ENCODE data around the gene P2RY8.

Gene P2RY8

DNA sequence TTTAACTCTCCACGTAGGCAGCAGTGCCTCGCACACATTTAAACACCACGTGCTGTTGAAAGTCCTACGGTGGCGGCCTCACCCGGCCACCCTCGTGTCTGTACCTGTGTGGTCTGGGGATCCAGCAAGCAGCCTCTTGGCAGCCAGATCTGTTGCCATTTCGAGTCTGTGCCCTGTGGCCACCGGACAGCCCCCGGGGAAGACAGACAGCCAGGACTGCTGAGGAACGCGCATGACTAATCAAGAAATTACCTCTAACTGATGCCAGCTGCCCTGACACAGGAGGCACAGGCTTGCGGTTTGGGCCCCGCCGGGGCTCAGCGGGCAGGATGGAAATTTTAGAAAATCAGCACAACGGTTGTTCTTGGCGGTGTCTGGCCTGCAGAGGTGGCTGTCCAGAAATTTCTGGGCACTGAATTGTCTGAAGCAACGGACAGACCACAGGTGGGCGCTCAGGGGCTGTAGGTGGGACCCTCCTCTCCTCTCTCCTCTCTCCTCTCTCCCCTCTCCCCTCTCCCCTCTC, 68.7 kb downstream of the P2RY8 start:
- Histone ChIP-seq H3K27me3 (replicated peaks) (peaks cover 35% of the 10 kb centered on the region), H3K4me3 (ENCODE audit: low read depth, low read length) (no peak overlapping the region), H3K36me3 (replicated peaks) (no peaks in the 10 kb centered on the region), H3K27ac (no peak overlapping the region)
- TF ChIP-seq, protein P1, sequence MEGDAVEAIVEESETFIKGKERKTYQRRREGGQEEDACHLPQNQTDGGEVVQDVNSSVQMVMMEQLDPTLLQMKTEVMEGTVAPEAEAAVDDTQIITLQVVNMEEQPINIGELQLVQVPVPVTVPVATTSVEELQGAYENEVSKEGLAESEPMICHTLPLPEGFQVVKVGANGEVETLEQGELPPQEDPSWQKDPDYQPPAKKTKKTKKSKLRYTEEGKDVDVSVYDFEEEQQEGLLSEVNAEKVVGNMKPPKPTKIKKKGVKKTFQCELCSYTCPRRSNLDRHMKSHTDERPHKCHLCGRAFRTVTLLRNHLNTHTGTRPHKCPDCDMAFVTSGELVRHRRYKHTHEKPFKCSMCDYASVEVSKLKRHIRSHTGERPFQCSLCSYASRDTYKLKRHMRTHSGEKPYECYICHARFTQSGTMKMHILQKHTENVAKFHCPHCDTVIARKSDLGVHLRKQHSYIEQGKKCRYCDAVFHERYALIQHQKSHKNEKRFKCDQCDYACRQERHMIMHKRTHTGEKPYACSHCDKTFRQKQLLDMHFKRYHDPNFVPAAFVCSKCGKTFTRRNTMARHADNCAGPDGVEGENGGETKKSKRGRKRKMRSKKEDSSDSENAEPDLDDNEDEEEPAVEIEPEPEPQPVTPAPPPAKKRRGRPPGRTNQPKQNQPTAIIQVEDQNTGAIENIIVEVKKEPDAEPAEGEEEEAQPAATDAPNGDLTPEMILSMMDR (IDR thresholded peaks at IDR 0.05; ENCODE audit: low read depth, low read length, missing control alignments), result no peak
- in situ Hi-C loops (cut with HindIII; ENCODE audit: low pct_ligation_motif_present, low sequenced_read_pairs), result no loop called here
- DNase-seq, result no peak

GRCh38 chrX:1466971-1467561, 69.9 kb downstream of the P2RY8 start:
- in situ Hi-C loops (cut with HindIII; ENCODE audit: low pct_ligation_motif_present, low sequenced_read_pairs), result no loop called here
- Histone ChIP-seq H3K36me3 (replicated peaks) (no peaks in the 10 kb centered on the region), H3K27ac (no peak overlapping the region), H3K4me3 (ENCODE audit: low read depth, low read length) (no peak overlapping the region), H3K27me3 (replicated peaks) (peaks cover 35% of the 10 kb centered on the region)
- no peak for DNase-seq
- TF ChIP-seq, protein P1 (IDR thresholded peaks at IDR 0.05; ENCODE audit: low read depth, low read length, missing control alignments), result no peak

DNA sequence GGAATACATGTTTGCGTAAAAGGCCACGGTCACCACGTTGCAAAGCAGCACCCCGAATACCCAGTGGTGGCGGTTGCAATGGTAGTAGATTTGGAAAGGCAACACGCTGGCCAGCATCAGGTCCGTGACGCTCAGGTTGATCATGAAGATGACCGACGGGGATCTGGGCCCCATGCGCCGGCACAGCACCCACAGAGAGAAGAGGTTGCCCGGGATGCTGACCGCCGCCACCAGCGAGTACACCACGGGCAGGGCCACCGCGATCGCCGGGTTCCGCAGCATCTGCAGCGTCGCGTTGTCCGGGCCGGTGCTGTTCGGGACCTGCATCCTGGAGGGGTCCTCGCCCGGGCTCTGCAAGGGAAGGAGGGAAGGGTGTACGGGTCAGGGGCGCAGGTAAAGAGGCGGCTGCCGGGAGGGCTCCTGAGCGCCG, 70.7 kb downstream of the P2RY8 start:
- DNase-seq, result no peak
- in situ Hi-C loops (cut with HindIII; ENCODE audit: low pct_ligation_motif_present, low sequenced_read_pairs), result no loop called here
- Histone ChIP-seq H3K36me3 (replicated peaks) (no peaks in the 10 kb centered on the region), H3K27ac (no peak overlapping the region), H3K4me3 (ENCODE audit: low read depth, low read length) (no peak overlapping the region), H3K27me3 (replicated peaks) (peaks cover 35% of the 10 kb centered on the region)
- TF ChIP-seq, protein P1 (IDR thresholded peaks at IDR 0.05; ENCODE audit: low read depth, low read length, missing control alignments), result no peak

GRCh38 chrX:1465286-1466231, 71.4 kb downstream of the P2RY8 start:
- Histone ChIP-seq H3K27ac (no peak overlapping the region), H3K27me3 (replicated peaks) (peaks cover 35% of the 10 kb centered on the region), H3K36me3 (replicated peaks) (no peaks in the 10 kb centered on the region), H3K4me3 (ENCODE audit: low read depth, low read length) (no peak overlapping the region)
- TF ChIP-seq, protein P1 (IDR thresholded peaks at IDR 0.05; ENCODE audit: low read depth, low read length, missing control alignments), result no peak
- DNase-seq, result no peak
- in situ Hi-C loops (cut with HindIII; ENCODE audit: low pct_ligation_motif_present, low sequenced_read_pairs), result no loop called here

DNA sequence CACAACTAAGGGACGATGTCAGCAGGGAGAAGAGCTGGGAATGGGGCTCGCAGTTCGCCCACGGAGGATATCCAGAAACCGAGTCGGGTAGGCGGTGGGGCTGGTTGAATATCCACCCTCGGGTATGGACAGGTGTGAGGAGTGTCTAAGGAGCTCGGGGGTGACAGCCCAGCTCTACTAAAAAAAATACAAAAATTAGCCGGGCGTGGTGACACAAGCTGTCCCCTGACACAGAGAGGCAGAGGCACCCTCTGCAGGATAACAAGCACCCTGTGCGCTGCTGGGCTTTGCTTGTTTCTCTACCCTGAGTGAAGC, 72.1 kb downstream of the P2RY8 start:
- no peak overlapping the region for H3K4me3 ChIP-seq (ENCODE audit: low read depth, low read length)
- TF ChIP-seq, protein P1 (IDR thresholded peaks at IDR 0.05; ENCODE audit: low read depth, low read length, missing control alignments), result no peak
- in situ Hi-C loops (cut with HindIII; ENCODE audit: low pct_ligation_motif_present, low sequenced_read_pairs), result no loop called here
- H3K36me3 ChIP-seq (replicated peaks), result no peaks in the 10 kb centered on the region
- H3K27ac ChIP-seq, result no peak overlapping the region
- DNase-seq, result no peak
- peaks cover 35% of the 10 kb centered on the region for H3K27me3 ChIP-seq (replicated peaks)
